Measurements from ENCODE around the gene SLC17A7. TPM values are rescaled to one million over a fixed set of nuclear protein-coding genes. Genes with fewer than 3 reads are reported as not detected.

Gene SLC17A7
- total and polyA plus RNA-seq, 2 of the 13 experiments (the other 11 are each of a cell fraction or from before 2014, with no cell fraction given): 0.32 TPM; not detected in 1

DNA sequence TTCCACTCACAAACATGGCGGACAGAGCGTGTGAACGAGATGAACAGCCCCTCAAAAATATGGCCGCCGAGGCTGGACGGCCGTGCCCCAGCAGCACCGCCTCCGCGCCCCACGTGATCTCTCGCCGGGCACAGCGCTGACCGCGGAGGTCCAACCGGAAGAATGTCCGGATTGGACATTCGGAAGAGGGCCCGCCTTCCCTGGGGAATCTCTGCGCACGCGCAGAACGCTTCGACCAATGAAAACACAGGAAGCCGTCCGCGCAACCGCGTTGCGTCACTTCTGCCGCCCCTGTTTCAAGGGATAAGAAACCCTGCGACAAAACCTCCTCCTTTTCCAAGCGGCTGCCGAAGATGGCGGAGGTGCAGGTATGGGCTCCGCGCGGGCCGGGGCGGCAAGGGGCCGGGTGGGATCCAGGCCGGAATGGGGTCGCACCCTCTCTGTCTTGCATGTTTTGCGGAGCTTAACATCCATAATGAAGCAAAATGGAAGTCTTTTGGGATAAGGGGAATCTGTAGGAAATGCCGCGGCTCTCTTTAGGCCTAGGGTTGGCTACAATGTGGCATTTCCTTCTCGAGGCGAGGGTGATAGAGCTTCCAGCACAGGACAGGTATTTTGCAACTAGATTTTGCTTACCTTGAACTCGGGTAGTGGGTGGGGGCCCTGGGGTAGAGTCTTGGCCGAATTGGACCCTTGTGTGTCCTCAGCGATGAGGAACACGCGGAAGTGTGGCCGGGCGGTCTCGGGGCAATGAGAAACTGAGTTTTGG, 46.1 kb upstream of the SLC17A7 start, which contains the start of gene RPL13A (continued):
- TF ChIP-seq, protein P1, sequence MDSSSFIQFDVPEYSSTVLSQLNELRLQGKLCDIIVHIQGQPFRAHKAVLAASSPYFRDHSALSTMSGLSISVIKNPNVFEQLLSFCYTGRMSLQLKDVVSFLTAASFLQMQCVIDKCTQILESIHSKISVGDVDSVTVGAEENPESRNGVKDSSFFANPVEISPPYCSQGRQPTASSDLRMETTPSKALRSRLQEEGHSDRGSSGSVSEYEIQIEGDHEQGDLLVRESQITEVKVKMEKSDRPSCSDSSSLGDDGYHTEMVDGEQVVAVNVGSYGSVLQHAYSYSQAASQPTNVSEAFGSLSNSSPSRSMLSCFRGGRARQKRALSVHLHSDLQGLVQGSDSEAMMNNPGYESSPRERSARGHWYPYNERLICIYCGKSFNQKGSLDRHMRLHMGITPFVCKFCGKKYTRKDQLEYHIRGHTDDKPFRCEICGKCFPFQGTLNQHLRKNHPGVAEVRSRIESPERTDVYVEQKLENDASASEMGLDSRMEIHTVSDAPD (CRISPR knock-in tag; IDR thresholded peaks at IDR 0.05): no peak
- TF ChIP-seq ASH2L (IDR thresholded peaks at IDR 0.05; ENCODE audit: insufficient read length, low read depth, low read length): peak; percentile 87
- TF ChIP-seq MAZ (IDR thresholded peaks at IDR 0.05; ENCODE audit: borderline replicate concordance, low read depth, low read length): 0 out of 2 replicates have a peak, but pooled peaks have one; percentile 51
- TF ChIP-seq MAZ (CRISPR knock-in tag; IDR thresholded peaks at IDR 0.05; ENCODE audit: low read depth): peak; percentile 74
- peak; percentile 41; the same call in 1 of the 2 replicates for TF ChIP-seq HIVEP1 (CRISPR knock-in tag; IDR thresholded peaks at IDR 0.05)
- TF ChIP-seq, protein P2, sequence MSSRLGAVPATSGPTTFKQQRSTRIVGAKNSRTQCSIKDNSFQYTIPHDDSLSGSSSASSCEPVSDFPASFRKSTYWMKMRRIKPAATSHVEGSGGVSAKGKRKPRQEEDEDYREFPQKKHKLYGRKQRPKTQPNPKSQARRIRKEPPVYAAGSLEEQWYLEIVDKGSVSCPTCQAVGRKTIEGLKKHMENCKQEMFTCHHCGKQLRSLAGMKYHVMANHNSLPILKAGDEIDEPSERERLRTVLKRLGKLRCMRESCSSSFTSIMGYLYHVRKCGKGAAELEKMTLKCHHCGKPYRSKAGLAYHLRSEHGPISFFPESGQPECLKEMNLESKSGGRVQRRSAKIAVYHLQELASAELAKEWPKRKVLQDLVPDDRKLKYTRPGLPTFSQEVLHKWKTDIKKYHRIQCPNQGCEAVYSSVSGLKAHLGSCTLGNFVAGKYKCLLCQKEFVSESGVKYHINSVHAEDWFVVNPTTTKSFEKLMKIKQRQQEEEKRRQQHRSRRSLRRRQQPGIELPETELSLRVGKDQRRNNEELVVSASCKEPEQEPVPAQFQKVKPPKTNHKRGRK (CRISPR knock-in tag; IDR thresholded peaks at IDR 0.05): no peak
- TF ChIP-seq KMT2B (CRISPR knock-in tag; IDR thresholded peaks at IDR 0.05): peak; percentile 67; the same call in 1 of the 2 replicates
- TF ChIP-seq TGIF2 (CRISPR knock-in tag; IDR thresholded peaks at IDR 0.05): peak; percentile 38
- peak; percentile 65; the same call in 1 of the 2 replicates for TF ChIP-seq FOXK2 (IDR thresholded peaks at IDR 0.05)
- TF ChIP-seq XBP1 (CRISPR knock-in tag; IDR thresholded peaks at IDR 0.05): peak; percentile 77; the same call in 1 of the 2 replicates
- peak; percentile 85 for TF ChIP-seq ZNF274 (CRISPR knock-in tag; IDR thresholded peaks at IDR 0.05)
- TF ChIP-seq, protein P3, sequence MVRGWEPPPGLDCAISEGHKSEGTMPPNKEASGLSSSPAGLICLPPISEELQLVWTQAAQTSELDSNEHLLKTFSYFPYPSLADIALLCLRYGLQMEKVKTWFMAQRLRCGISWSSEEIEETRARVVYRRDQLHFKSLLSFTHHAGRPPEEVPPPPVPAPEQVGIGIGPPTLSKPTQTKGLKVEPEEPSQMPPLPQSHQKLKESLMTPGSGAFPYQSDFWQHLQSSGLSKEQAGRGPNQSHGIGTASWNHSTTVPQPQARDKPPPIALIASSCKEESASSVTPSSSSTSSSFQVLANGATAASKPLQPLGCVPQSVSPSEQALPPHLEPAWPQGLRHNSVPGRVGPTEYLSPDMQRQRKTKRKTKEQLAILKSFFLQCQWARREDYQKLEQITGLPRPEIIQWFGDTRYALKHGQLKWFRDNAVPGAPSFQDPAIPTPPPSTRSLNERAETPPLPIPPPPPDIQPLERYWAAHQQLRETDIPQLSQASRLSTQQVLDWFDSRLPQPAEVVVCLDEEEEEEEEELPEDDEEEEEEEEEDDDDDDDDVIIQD (CRISPR knock-in tag; IDR thresholded peaks at IDR 0.05; ENCODE audit: low read depth): no peak
- TF ChIP-seq, protein P4, sequence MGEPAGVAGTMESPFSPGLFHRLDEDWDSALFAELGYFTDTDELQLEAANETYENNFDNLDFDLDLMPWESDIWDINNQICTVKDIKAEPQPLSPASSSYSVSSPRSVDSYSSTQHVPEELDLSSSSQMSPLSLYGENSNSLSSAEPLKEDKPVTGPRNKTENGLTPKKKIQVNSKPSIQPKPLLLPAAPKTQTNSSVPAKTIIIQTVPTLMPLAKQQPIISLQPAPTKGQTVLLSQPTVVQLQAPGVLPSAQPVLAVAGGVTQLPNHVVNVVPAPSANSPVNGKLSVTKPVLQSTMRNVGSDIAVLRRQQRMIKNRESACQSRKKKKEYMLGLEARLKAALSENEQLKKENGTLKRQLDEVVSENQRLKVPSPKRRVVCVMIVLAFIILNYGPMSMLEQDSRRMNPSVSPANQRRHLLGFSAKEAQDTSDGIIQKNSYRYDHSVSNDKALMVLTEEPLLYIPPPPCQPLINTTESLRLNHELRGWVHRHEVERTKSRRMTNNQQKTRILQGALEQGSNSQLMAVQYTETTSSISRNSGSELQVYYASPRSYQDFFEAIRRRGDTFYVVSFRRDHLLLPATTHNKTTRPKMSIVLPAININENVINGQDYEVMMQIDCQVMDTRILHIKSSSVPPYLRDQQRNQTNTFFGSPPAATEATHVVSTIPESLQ (CRISPR knock-in tag; conservative IDR thresholded peaks at IDR 0.05): 0 out of 2 replicates have a peak, but pooled peaks have one; percentile 80
- peak; percentile 79 for TF ChIP-seq SNAI1 (CRISPR knock-in tag; IDR thresholded peaks at IDR 0.05; ENCODE audit: borderline replicate concordance)
- TF ChIP-seq ZNF616 (CRISPR knock-in tag; IDR thresholded peaks at IDR 0.05; ENCODE audit: low read depth): 0 out of 2 replicates have a peak, but pooled peaks have one; percentile 74
- TF ChIP-seq ZNF891 (CRISPR knock-in tag; IDR thresholded peaks at IDR 0.05): peak; percentile 80; the same call in 1 of the 2 replicates
- TF ChIP-seq NFIC (IDR thresholded peaks at IDR 0.05; ENCODE audit: low read length): peak; percentile 31; the same call in 1 of the 2 replicates
- TF ChIP-seq, protein P5, sequence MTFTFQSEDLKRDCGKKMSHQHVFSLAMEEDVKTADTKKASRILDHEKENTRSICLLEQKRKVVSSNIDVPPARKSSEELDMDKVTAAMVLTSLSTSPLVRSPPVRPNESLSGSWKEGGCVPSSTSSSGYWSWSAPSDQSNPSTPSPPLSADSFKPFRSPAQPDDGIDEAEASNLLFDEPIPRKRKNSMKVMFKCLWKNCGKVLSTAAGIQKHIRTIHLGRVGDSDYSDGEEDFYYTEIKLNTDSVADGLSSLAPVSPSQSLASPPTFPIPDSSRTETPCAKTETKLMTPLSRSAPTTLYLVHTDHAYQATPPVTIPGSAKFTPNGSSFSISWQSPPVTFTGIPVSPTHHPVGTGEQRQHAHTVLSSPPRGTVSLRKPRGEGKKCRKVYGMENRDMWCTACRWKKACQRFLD (CRISPR knock-in tag; IDR thresholded peaks at IDR 0.05; ENCODE audit: borderline replicate concordance): no peak
